HG02642 (cell line): ENCODE measurements around the gene TPO.

Experiments used
- ATAC-seq: cut with Tn5 transposase; IDR thresholded peaks from one replicate; pipeline ENCODE4 v1.9.1; 2021; ENCODE audit warnings: mild to moderate bottlenecking; ENCODE audit not compliant: unreplicated experiment, poor library complexity

Gene TPO

DNA sequence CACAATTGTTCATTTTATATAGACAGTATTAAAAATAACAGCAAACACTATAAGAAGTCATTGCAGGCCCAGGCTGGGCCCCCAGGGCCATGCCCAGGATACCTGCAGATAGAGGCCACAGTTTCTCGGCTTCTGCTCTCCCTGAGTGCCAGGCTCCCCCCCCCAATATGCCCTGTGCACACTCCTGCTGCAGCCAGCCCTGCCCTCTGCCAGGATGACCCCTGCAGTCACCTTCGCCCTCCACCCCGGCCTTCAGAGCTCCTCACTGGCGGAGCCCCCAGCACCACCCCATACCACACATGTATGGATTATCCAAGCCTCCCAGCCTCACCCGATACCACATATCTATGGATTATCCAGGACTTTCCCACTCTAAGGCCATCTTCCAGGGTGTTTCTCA lies 104.5 kb downstream of the TPO start:
- no peak for ATAC-seq

DNA sequence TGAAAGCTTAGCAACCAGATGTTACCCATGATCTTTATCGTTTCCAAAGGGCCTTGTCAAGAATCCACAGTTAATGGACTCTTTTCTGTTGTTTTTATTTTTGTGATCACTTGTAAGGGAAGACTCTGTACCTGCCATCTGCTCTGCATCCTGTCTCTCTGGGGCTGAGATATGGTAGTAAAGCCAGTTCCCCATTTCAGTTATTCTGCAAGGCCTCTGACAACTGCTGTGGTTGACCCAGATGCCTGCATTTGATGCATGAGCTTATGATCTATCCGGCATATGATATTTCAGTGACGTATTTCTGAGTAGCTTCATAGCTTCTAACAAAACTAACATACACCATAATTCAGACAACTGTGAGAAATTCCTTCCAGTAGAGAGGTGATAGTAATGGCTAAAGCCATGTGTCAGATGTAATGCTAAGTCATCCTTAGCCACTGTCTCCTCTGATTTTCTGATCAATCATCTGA lies 105.1 kb downstream of the TPO start:
- ATAC-seq, result no peak

- ATAC-seq, result no peak
Measured at GRCh38 chr2:1518867-1519530, 105.7 kb downstream of the TPO start.

DNA sequence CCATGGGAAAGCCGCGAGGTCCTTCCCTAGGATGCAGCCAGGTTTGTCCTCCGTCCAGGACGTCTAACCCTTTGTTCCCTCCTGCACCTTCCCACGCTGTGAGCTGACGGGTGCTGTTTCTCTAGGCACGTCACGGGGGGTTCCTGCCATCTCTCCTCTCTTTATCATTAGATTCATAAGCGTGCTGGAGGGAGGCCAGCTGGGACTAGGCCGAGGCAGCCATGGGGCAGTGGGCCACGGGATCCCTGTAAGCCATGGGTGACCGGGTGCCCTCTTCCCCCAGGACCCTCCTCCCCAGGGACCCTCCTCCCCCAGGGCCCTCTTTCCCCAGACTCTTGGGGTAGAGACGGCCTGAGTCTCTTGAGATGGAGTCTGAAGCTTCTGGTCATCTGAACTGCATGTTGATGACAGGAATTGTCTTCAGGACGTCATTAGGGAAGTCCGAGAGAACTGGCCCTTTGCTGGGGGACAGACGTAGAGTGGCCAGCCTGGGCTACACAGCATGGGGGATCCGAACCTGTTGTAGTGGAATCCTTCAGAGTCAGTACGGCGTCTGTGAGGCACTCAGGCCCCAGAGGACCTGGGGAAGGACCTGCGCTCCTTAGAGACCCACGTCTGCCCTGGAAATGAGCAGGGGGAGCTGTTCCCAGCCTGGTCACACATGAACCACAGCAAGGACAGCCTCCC lies 108.1 kb downstream of the TPO start:
- ATAC-seq, result no peak

DNA sequence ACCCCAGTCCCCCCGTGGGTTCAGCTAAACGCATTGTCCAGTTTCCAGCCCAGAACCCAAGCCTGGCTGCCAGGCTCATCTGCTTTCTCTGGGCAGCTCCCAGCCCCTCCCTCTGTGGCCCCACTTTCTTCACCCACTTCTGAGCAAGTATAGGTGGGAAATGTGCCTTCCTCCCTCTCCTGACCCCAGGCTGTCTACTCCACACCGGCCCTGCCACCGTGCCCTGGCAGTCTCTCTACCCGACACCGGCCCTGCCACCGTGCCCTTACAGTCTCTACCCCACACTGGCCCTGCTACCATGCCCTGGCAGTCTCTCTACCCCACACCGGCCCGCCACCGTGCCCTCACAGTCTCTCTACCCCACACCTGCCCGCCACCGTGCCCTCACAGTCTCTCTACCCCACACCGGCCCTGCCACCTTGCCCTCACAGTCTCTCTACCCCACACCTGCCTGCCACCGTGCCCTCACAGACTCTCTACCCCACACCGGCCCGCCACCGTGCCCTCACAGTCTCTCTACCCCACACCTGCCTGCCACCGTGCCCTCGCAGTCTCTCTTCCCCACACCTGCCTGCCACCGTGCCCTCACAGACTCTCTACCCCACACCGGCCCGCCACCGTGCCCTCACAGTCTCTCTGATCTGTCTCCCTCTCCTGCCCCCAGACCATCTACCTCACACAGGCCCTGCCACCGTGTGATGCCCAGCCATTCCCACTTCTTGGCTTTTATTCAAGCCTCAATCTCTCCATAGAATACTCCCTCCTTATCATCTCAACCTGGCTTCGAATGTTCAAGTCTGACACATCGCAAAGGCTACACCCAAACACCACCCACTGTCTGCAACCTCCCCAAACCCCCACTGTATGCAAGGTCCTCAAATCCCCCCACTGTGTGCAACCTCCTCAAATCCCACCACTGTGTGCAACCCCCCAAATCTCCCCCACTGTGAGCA lies 108.9 kb downstream of the TPO start:
- ATAC-seq, result no peak

- no peak for ATAC-seq
Measured at GRCh38 chr2:1527153-1527992, 114.1 kb downstream of the TPO start.

GRCh38 chr2:1528273-1529064 lies 115.2 kb downstream of the TPO start:
- no peak for ATAC-seq

GRCh38 chr2:1538663-1539062 lies 125.4 kb downstream of the TPO start:
- no peak for ATAC-seq

GRCh38 chr2:1539441-1539840 lies 126.2 kb downstream of the TPO start:
- ATAC-seq, result no peak

GRCh38 chr2:1539973-1540372 lies 126.7 kb downstream of the TPO start:
- ATAC-seq, result no peak

DNA sequence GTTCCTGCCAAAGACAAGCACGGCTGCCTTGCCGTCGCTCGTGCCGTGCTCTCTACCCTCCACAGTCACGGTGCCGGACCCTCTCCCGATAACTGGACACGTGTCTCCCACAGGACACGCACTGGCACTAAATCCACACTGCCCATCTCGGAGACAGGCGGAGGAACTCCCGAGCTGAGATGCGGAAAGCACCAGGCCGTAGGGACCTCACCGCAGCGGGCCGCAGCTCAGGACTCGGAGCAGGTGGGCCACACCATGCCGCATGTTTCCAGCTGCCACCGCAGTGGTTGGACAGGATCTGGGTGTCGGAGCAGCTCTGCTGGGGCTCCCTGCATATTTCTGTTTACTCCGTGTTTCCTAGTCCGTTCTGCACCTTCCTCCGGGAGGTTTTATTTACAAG lies 127.2 kb downstream of the TPO start:
- ATAC-seq, result no peak

GRCh38 chr2:1541040-1541439 lies 127.8 kb downstream of the TPO start:
- no peak for ATAC-seq

DNA sequence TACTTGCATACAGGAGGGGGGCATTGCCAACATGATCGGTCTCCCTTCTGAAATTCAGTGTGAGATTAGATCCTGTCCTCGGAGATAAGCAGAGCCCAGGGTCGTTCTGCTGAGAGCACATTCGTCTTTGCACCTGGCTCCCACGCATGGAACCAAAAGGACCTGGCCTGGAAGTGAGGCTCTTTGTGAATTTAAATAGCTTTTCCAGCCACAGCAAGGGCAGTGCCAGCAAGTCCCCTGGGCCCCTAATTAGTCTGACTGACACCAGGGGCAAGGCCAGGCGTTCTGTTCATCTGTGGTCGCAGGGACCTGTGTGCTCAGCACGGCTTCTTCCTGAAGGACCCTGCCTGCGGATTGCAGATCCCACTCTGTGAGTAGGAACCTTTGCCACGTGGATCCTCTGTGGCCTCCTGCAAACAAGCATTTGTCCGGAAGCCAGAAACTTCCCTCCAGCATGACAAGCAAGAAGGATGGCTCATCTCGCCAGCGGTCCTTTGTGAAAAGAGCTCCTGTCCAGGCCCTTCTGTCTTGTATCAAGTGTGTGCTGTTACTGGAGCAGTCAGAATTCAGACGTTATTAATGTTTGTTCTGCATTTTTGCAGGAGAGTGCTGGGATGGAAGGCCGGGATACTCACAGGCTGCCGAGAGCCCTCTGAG lies 128.7 kb downstream of the TPO start:
- ATAC-seq, result no peak

DNA sequence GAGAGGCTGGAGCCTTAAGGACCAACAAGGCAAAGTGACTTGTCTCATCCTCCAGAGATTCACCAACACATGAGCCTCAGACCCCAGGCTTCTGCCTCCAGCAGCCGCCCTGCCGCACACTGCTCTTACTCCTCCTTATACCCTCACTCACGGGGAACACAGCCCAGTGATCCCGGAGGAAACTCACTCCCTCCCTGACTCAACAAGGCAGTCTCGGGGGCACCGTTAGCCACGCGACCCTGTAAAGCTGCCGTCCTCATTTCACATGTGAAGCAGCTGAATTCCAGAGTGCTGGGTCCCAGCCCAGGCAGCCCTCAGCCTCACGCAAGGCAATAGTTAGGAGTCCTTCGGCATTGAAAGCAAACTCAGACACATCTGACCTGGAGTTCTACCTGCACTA lies 129.7 kb downstream of the TPO start:
- ATAC-seq, result no peak

- ATAC-seq, result no peak
Measured at GRCh38 chr2:1543776-1544477, 130.7 kb downstream of the TPO start.

- ATAC-seq, result no peak
Measured at GRCh38 chr2:1544478-1545069, 131.3 kb downstream of the TPO start.

GRCh38 chr2:1546023-1546591 lies 132.8 kb downstream of the TPO start:
- ATAC-seq, result no peak

DNA sequence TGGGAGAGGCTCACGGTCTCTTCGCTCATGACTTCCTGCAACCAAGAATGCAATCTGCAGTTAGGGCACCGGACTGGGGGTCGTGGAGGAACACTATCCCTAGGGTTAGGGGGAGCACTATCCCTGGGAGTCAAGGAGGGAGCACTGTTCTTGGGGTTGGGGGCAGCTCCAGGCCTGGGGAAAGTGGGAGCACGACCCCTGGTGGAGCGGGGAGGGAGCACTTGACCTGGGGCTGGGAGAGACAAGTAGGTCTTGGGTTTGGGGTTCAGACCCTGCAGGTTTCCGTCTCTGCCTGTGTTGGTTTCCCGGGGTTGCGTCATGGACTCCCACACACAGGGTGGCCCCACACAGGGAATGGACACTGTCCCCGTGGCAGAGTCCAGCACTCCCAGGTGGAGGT lies 133.6 kb downstream of the TPO start:
- ATAC-seq, result no peak
